Hematopoietic multipotent progenitor cell treated with erythropoietin and hydrocortisone succinate and interleukin-3 and kit ligand, for 15 days (in vitro differentiated cells): ENCODE data around the gene PARD3.
"Not testable (repeated sequence)": the region's sequence is repeated elsewhere in the genome, so short reads cannot be mapped to it uniquely, and the experiment has no call there.

Experiments used
- DNase-seq: peaks from one replicate; pipeline ENCODE4 v3.0.0-alpha.2; 2015; ENCODE audit warnings: low spot score

PARD3 gene

GRCh38 chr10:34420795-34421194 is 394.3 kb downstream of the PARD3 start:
- DNase-seq: no peak

GRCh38 chr10:34420273-34420672 is 394.8 kb downstream of the PARD3 start:
- DNase-seq: no peak

- no peak for DNase-seq
Measured at GRCh38 chr10:34415039-34415438, 400.1 kb downstream of the PARD3 start.

GRCh38 chr10:34413756-34414587 is 401.1 kb downstream of the PARD3 start:
- no peak for DNase-seq

GRCh38 chr10:34413214-34413613 is 401.9 kb downstream of the PARD3 start:
- DNase-seq: no peak

GRCh38 chr10:34408956-34409355 is 406.1 kb downstream of the PARD3 start:
- no peak for DNase-seq

GRCh38 chr10:34408381-34408780 is 406.7 kb downstream of the PARD3 start:
- DNase-seq: no peak

- no peak for DNase-seq
Measured at GRCh38 chr10:34407324-34407805, 407.7 kb downstream of the PARD3 start.

- DNase-seq: no peak
Measured at GRCh38 chr10:34406463-34407323, 408.4 kb downstream of the PARD3 start.

GRCh38 chr10:34405611-34406462 is 409.3 kb downstream of the PARD3 start:
- DNase-seq: no peak

GRCh38 chr10:34403512-34403911 is 411.6 kb downstream of the PARD3 start:
- no peak for DNase-seq

GRCh38 chr10:34400075-34400474 is 415.0 kb downstream of the PARD3 start:
- DNase-seq: no peak

- DNase-seq: no peak
Measured at GRCh38 chr10:34399013-34399412, 416.1 kb downstream of the PARD3 start.

- DNase-seq: no peak
Measured at GRCh38 chr10:34397324-34397723, 417.8 kb downstream of the PARD3 start.

- no peak for DNase-seq
Measured at GRCh38 chr10:34396663-34397062, 418.4 kb downstream of the PARD3 start.

- no peak for DNase-seq
Measured at GRCh38 chr10:34392641-34393170, 422.4 kb downstream of the PARD3 start.

- DNase-seq: not testable (repeated sequence)
Measured at GRCh38 chr10:34391168-34391567, 423.9 kb downstream of the PARD3 start.

- DNase-seq: no peak
Measured at GRCh38 chr10:34389801-34390200, 425.3 kb downstream of the PARD3 start.

GRCh38 chr10:34386921-34387320 is 428.2 kb downstream of the PARD3 start:
- no peak for DNase-seq

- no peak for DNase-seq
Measured at GRCh38 chr10:34384372-34384771, 430.7 kb downstream of the PARD3 start.

GRCh38 chr10:34382626-34383025 is 432.5 kb downstream of the PARD3 start:
- no peak for DNase-seq

GRCh38 chr10:34380856-34381255 is 434.2 kb downstream of the PARD3 start:
- DNase-seq: no peak
